Endothelial cell of umbilical vein (primary cell): ENCODE results near the gene UNC5A. TPM values are rescaled to one million over a fixed set of nuclear protein-coding genes. Genes with fewer than 3 reads are reported as not detected.

ENCODE experiments used
- BruUV-seq: library from RNA; stranded (reverse); fragments of 400-500 nt; replicated peaks from 2 replicates; lab custom pipeline; 2021; lab: Mats Ljungman, UMichigan
- CTCF ChIA-PET: fragments of 300-600, 350-600 bp; sonication (Branson Sonifier 250); formaldehyde crosslinking; loops from one replicate; lab custom pipeline; 2021; ENCODE audit warnings: antibody characterized with exemption, inconsistent platforms; lab: Charles Lee
- POLR2A ChIA-PET: fragments of 300-600, 350-600 bp; sonication (Branson Sonifier 250); formaldehyde crosslinking; loops from one replicate; lab custom pipeline; 2021; ENCODE audit warnings: antibody characterized with exemption, inconsistent platforms; lab: Charles Lee
- DNase-seq: peaks from one replicate; pipeline ENCODE4 v3.0.0-alpha.2; 2011; ENCODE audit warnings: low read depth, low spot score
- FAIRE-seq: peaks from 2 replicates; lab custom pipeline; 2011; peaks lifted over from hg19 to GRCh38; lab: Jason Lieb, UNC
- H2AFZ ChIP-seq: 2 replicates; pipeline ENCODE4 v1.6.0; 2012; ENCODE audit warnings: low read depth, low read length, control low read depth, inconsistent platforms
- H3K27ac ChIP-seq: 2 replicates; pipeline ENCODE4 v1.5.1; 2011; ENCODE audit warnings: low read depth, mild to moderate bottlenecking, control low read depth, low read length, moderate library complexity; ENCODE audit not compliant: insufficient read depth
- H3K27me3 ChIP-seq, 2 experiments: 2 replicates each; pipeline versions ENCODE4 v1.6.0 to v1.6.1; 2011; ENCODE audit warnings: low read length in 2 of 2, mixed read lengths in 1 of 2; ENCODE audit not compliant: control insufficient read depth in 2 of 2, insufficient read depth in 2 of 2
- H3K36me3 ChIP-seq, 2 experiments: 2 replicates in 1 of 2; 3 replicates in 1 of 2; pipeline ENCODE4 v1.5.1; 2011; ENCODE audit warnings: low read length in 2 of 2, mild to moderate bottlenecking in 1 of 2, moderate library complexity in 1 of 2; ENCODE audit not compliant: control insufficient read depth in 2 of 2, insufficient read depth in 2 of 2; ENCODE audit errors: extremely low read depth in 1 of 2
- H3K4me1 ChIP-seq: 3 replicates; pipeline ENCODE4 v1.5.1; 2011; ENCODE audit warnings: mild to moderate bottlenecking, low read length; ENCODE audit not compliant: control insufficient read depth, insufficient read depth; ENCODE audit errors: extremely low read depth
- H3K4me2 ChIP-seq: 2 replicates; pipeline ENCODE4 v1.6.1; 2011; ENCODE audit warnings: low read length, control low read depth, mixed read lengths; ENCODE audit not compliant: insufficient read depth
- H3K4me3 ChIP-seq, 3 experiments: fragments of 200-600 bp in 1 of 3; sonication (generic), shearing (Covaris generic) in 1 of 3; replicated peaks in 1 of 3; 2 replicates each; pipeline ENCODE4 v1.5.1; 2011 to 2016; ENCODE audit warnings: control low read depth in 3 of 3, low read length in 3 of 3, mild to moderate bottlenecking in 2 of 3, inconsistent platforms in 1 of 3, low read depth in 1 of 3, moderate library complexity in 1 of 3; ENCODE audit not compliant: insufficient read depth in 1 of 3
- H3K79me2 ChIP-seq: 2 replicates; pipeline ENCODE4 v1.6.0; 2012; ENCODE audit warnings: low read length, inconsistent platforms; ENCODE audit not compliant: control insufficient read depth, insufficient read depth
- H3K9ac ChIP-seq: replicated peaks from 2 replicates; pipeline ENCODE3; 2011; ENCODE audit warnings: low read length, control low read depth; ENCODE audit not compliant: insufficient read depth; ENCODE audit errors: extremely low read depth
- H3K9me1 ChIP-seq: replicated peaks from 3 replicates; pipeline ENCODE4 v1.6.0; 2011; ENCODE audit warnings: mild to moderate bottlenecking, low read length; ENCODE audit not compliant: control insufficient read depth, insufficient read depth; ENCODE audit errors: extremely low read depth
- H3K9me3 ChIP-seq: replicated peaks from 2 replicates; pipeline ENCODE4 v1.5.1; 2012; ENCODE audit warnings: low read length, inconsistent platforms; ENCODE audit not compliant: control insufficient read depth, insufficient read depth
- H4K20me1 ChIP-seq: replicated peaks from 2 replicates; pipeline ENCODE3; 2011; ENCODE audit warnings: mild to moderate bottlenecking, low read length; ENCODE audit not compliant: control insufficient read depth, insufficient read depth; ENCODE audit errors: extremely low read depth
- CTCF ChIP-seq, 2 donors: IDR thresholded peaks; 1 replicate in 1 of 2; 2 replicates in 1 of 2; pipeline ENCODE4 v1.5.1; 2011; ENCODE audit warnings: low read length in 2 of 2, mild to moderate bottlenecking in 2 of 2, moderate library complexity in 2 of 2, control low read depth in 1 of 2, inconsistent platforms in 1 of 2, low read depth in 1 of 2; ENCODE audit not compliant: insufficient read depth in 1 of 2; ENCODE audit errors: extremely low read depth in 1 of 2
- EZH2 ChIP-seq: IDR thresholded peaks from 2 replicates; pipeline ENCODE4 v1.6.1; 2012; ENCODE audit warnings: borderline replicate concordance, low read depth, mild to moderate bottlenecking, moderate library complexity, low read length, inconsistent platforms; ENCODE audit not compliant: severe bottlenecking
- FOS ChIP-seq: IDR thresholded peaks from 2 replicates; pipeline ENCODE4 v1.6.1; 2011; ENCODE audit warnings: mild to moderate bottlenecking, low read length, moderate library complexity, borderline replicate concordance; ENCODE audit not compliant: insufficient read depth
- GATA2 ChIP-seq: IDR thresholded peaks from 2 replicates; pipeline ENCODE4 v1.7.0; 2011; ENCODE audit warnings: low read depth, mild to moderate bottlenecking, moderate library complexity, mixed read lengths, low read length; ENCODE audit not compliant: insufficient read length, insufficient read depth
- JUN ChIP-seq: IDR thresholded peaks from 2 replicates; pipeline ENCODE4 v1.6.1; 2011; ENCODE audit warnings: borderline replicate concordance, low read depth; ENCODE audit not compliant: insufficient read length, insufficient read depth
- MAX ChIP-seq: IDR thresholded peaks from 2 replicates; pipeline ENCODE4 v1.6.1; 2011; ENCODE audit not compliant: insufficient read depth, insufficient read length
- MYC ChIP-seq: IDR thresholded peaks from one replicate; pipeline ENCODE4 v1.6.1; 2011; ENCODE audit warnings: mild to moderate bottlenecking, low read depth, low read length
- POLR2A ChIP-seq: IDR thresholded peaks from 2 replicates; pipeline ENCODE4 v1.6.1; 2012; ENCODE audit warnings: low read depth, mild to moderate bottlenecking, control low read depth, low read length
- POLR2AphosphoS5 ChIP-seq: IDR thresholded peaks from 2 replicates; pipeline ENCODE4 v1.6.1; 2012; ENCODE audit warnings: low read depth, mild to moderate bottlenecking, control low read depth, low read length, moderate library complexity; ENCODE audit not compliant: insufficient read depth
- dilution Hi-C: fragments of 300-500 bp; cut with MboI; formaldehyde crosslinking; loops from one replicate; pipeline ENCODE4 v1.15.0; 2019; ENCODE audit warnings: low sequenced_read_pairs; ENCODE audit not compliant: extremely low pct_ligation_motif_present
- intact Hi-C: fragments of 100-400 bp; cut with micrococcal nuclease; formaldehyde crosslinking; loops from one replicate; pipeline ENCODE4 v1.10.0; 2022
- polyA plus RNA-seq, 4 experiments: library from polyadenylated mRNA; depleted of rRNA in 3 of 4; stranded (reverse) in 3 of 4; unstranded in 1 of 4; fragments of >200 nt; gene quantifications; 2 replicates each; pipeline versions ENCODE4 v1.2.1 to v1.2.3, GENCODE V29; 2011 to 2012; ENCODE audit warnings: missing spikeins in 1 of 4
- total RNA-seq: library from RNA; stranded (reverse); gene quantifications from 2 replicates; pipeline ENCODE4 v1.2.3, GENCODE V29; 2021

The UNC5A gene
- total and polyA plus RNA-seq, 2 donors (not counting 3 experiments of a cell fraction or from before 2014, with no cell fraction given), result 0.08 to 0.22 TPM

- H2AFZ ChIP-seq, result no peak overlapping the region
- no peak overlapping the region for H3K4me3 ChIP-seq
- intact Hi-C loops (no loop called here), dilution Hi-C loops (no loop called here)
- H3K9me1 ChIP-seq, result no peaks in the 10 kb centered on the region
- no peak overlapping the region for H3K27ac ChIP-seq
- POLR2A ChIA-PET, result no interaction called here
- BruUV-seq, result no TSS peak
- CTCF ChIA-PET, result interaction anchor here (1.1 to 7.3 kb wide), 3 partner anchors 11 to 243 kb away, joined by 3 to 42 read pairs (median 3); no protein-coding TSS in a partner anchor
- peaks cover 11% of the 10 kb centered on the region for H3K4me1 ChIP-seq
- H3K36me3 ChIP-seq, result peaks cover 23 to 35% of the 10 kb centered on the region in 2 experiments
- H3K9ac ChIP-seq, result no peak overlapping the region
- H4K20me1 ChIP-seq, result no peaks in the 10 kb centered on the region
- no peak overlapping the region for H3K4me2 ChIP-seq
- no peak for TF ChIP-seq GATA2
- no peak for TF ChIP-seq EZH2
- TF ChIP-seq MAX, result no peak
- TF ChIP-seq POLR2A, result no peak
- TF ChIP-seq POLR2AphosphoS5, result no peak
- no peak for TF ChIP-seq FOS
- TF ChIP-seq CTCF (IDR thresholded peaks at IDR 0.05; ENCODE audit: extremely low read depth in 1 of 2, insufficient read depth in 1 of 2, low read depth in 1 of 2, low read length in 2 of 2), result no peak
- TF ChIP-seq JUN, result no peak
- no peak for TF ChIP-seq MYC
- no peaks in the 10 kb centered on the region for H3K79me2 ChIP-seq
- no peaks in the 10 kb centered on the region for H3K9me3 ChIP-seq
- no peaks in the 10 kb centered on the region for H3K27me3 ChIP-seq
- DNase-seq, result no peak
- FAIRE-seq, result no peak
These were observed 91.1 kb downstream of the UNC5A start for GRCh38 chr5:176901260-176902101.
